AG10803 (cell line): Measurements from ENCODE around the gene ARHGAP26.

Experiments used
- DNase-seq: peaks from one replicate; pipeline ENCODE4 v3.0.0; 2010; ENCODE audit warnings: low read depth
- H3K4me3 ChIP-seq: 2 replicates; pipeline ENCODE4 v1.5.1; 2011; ENCODE audit warnings: mild to moderate bottlenecking, low read length, control low read depth
- CTCF ChIP-seq: conservative IDR thresholded peaks from 2 replicates; pipeline ENCODE4 v1.5.1; 2011; ENCODE audit warnings: mild to moderate bottlenecking, low read length, control low read depth, inconsistent platforms

Gene ARHGAP26

DNA sequence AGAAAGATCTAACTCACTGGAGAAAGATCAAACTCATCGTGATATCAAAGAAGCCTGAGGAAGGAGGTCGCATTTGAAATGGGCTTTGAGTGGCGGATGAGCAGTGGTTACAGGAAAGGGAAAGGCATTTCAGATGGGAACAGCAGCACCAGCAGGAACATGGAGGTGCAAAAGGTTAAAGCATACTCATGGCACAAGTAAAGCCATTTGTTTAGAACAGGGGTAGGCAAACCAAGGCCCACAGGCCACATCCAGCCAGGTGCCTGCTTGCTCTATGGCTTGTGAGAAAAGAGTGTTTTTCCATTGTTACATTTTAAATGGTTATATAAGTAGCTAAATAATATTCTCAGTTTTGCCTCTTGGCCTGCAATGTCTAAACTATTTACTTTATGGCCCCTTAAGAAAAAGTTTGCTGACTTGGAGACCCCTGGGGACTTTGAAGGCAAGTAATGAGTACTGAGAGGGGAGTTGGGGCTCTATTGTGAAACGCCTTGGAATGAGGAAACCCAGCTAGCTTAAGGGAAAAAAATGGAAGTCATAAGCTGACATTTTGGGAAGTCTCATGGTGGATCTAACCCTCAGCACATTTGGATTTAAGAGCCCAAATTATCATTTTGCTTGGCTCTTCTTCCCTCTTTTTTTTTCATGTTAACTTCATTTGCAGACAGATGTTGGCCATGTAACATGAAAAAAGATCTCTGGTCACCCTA, 422.2 kb downstream of the ARHGAP26 start:
- no peak for DNase-seq
- no peak for TF ChIP-seq CTCF
- no peak overlapping the region for H3K4me3 ChIP-seq

DNA sequence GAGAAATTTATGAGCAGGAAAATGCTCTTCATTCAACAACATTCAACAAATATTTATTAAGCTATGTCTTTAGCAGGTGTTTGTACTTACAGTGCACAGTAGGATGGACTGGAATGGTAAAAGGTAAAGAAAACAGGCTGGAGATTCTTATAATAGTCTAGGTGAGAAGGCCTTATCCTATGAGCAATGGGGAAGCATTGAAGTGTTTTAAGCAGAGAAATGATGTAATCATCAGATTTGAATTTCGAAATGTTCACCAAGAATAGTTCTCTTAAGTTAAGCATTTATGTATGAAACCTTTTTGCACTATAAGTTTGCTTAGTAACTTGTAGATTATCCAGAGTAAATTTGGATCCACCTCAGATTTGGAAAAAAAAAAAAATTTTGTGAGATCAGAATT, 424.0 kb downstream of the ARHGAP26 start:
- no peak for TF ChIP-seq CTCF
- H3K4me3 ChIP-seq: no peak overlapping the region
- DNase-seq: peak; percentile 47

GRCh38 chr5:143194713-143195112, 424.5 kb downstream of the ARHGAP26 start:
- TF ChIP-seq CTCF: no peak
- no peak overlapping the region for H3K4me3 ChIP-seq
- no peak for DNase-seq

GRCh38 chr5:143195491-143195890, 425.3 kb downstream of the ARHGAP26 start:
- DNase-seq: peak; percentile 71
- TF ChIP-seq CTCF: no peak

DNA sequence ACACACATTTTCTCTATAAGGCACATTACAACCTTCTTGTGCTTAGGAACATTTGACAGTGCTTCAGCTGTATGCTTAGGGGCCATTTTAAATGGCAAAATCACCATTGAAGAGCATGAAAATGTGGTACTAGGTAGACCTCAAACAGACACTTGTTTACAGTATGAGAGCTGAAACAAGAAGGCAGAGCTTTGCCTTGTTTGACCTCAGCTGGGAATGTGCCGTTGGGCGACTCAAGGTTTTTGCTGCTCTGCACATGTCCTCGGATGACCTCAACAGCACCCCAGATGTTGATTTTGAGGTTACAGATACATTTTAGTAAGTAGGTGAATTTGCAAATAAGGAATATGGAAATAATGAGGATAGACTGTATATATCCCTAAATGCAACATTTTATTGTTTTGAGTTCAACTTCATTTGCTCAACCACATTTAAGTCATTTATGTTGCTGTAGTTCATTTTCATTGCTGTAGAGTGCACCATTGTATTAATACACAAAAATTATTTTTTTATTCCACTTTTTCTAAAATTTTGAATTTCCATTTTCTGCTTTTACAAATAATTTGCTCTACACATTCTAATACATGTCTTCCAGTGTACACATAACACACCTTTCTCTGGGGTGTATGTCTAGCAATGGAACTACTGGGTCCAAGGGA, 426.6 kb downstream of the ARHGAP26 start:
- DNase-seq: no peak
- TF ChIP-seq CTCF: no peak
- H3K4me3 ChIP-seq: no peak overlapping the region

More at GRCh38 chr5:143195491-143195890, 425.3 kb downstream of the ARHGAP26 start:
- H3K4me3 ChIP-seq: no peak overlapping the region

- no peak overlapping the region for H3K4me3 ChIP-seq
- no peak for TF ChIP-seq CTCF
Observed at GRCh38 chr5:143197260-143197656, 427.1 kb downstream of the ARHGAP26 start.

DNA sequence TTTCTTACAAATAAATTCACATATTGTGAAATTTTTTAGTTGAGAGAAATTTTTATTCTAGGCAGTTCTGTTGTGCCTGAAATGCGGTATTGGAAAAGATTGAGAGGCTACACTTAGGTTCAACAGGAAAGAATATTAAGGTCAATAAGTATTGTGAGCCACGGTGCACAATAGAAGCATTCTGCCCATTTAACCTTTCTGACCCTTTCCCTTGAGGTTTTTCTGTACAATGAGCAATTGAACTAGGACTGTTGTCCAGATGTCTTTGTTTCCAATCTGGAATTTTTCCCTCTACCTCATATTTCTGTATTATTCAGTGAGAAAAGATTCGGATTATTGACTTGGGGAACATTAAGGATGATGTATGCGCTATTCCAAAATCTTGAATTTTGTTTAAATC, 428.2 kb downstream of the ARHGAP26 start:
- no peak for TF ChIP-seq CTCF
- peak; percentile 40 for DNase-seq
- no peak overlapping the region for H3K4me3 ChIP-seq

More at GRCh38 chr5:143197260-143197656, 427.1 kb downstream of the ARHGAP26 start:
- peak; percentile 53 for DNase-seq
